A204.1 (cell line): Measurements from ENCODE around the gene PRSS8.
A peak's percentile ranks its signal among the peaks of the same experiment; 100 is the strongest.
"Not testable (repeated sequence)": the region's sequence is repeated elsewhere in the genome, so short reads cannot be mapped to it uniquely, and the experiment has no call there.

Source experiments
- FAIRE-seq: peaks from 2 replicates; lab custom pipeline; 2012; peaks lifted over from hg19 to GRCh38; lab: Jason Lieb, UNC

The PRSS8 gene

GRCh38 chr16:31105677-31106213, 29.8 kb downstream of the PRSS8 start:
- FAIRE-seq: no peak

GRCh38 chr16:31100876-31101641, 34.5 kb downstream of the PRSS8 start:
- FAIRE-seq: not testable (repeated sequence)

- FAIRE-seq: no peak
Observed at GRCh38 chr16:31099860-31100638, 35.5 kb downstream of the PRSS8 start.

GRCh38 chr16:31094424-31095120, 41.0 kb downstream of the PRSS8 start, which contains the start of gene VKORC1:
TSS of gene VKORC1 (minus strand) at chr16:31094797. CDS start at chr16:31094729, 68 bp downstream.
- FAIRE-seq: peak; percentile 95

GRCh38 chr16:31094088-31094423, 41.5 kb downstream of the PRSS8 start:
- FAIRE-seq: no peak

GRCh38 chr16:31093132-31093703, 42.3 kb downstream of the PRSS8 start:
- no peak for FAIRE-seq

- FAIRE-seq: no peak
Observed at GRCh38 chr16:31092330-31092729, 43.2 kb downstream of the PRSS8 start.

- FAIRE-seq: no peak
Observed at GRCh38 chr16:31090540-31090939, 45.0 kb downstream of the PRSS8 start.

- no peak for FAIRE-seq
Observed at GRCh38 chr16:31089199-31089598, 46.3 kb downstream of the PRSS8 start.

- FAIRE-seq: no peak
Observed at GRCh38 chr16:31088459-31089183, 46.9 kb downstream of the PRSS8 start, which contains the start of gene PRSS53. TSS of gene PRSS53 (minus strand) at chr16:31088943. CDS start at chr16:31088809, 134 bp downstream.

- no peak for FAIRE-seq
Observed at GRCh38 chr16:31087971-31088370, 47.6 kb downstream of the PRSS8 start.

GRCh38 chr16:31087481-31087880, 48.0 kb downstream of the PRSS8 start:
- FAIRE-seq: no peak

- FAIRE-seq: no peak
Observed at GRCh38 chr16:31086629-31086906, 49.0 kb downstream of the PRSS8 start.

GRCh38 chr16:31085873-31086628, 49.5 kb downstream of the PRSS8 start:
- no peak for FAIRE-seq

GRCh38 chr16:31085411-31085810, 50.1 kb downstream of the PRSS8 start:
- no peak for FAIRE-seq

GRCh38 chr16:31084584-31085302, 50.8 kb downstream of the PRSS8 start:
- no peak for FAIRE-seq

- no peak for FAIRE-seq
Observed at GRCh38 chr16:31083981-31084380, 51.5 kb downstream of the PRSS8 start.

GRCh38 chr16:31083556-31083955, 52.0 kb downstream of the PRSS8 start:
- FAIRE-seq: no peak

- no peak for FAIRE-seq
Observed at GRCh38 chr16:31083081-31083480, 52.4 kb downstream of the PRSS8 start.

- FAIRE-seq: no peak
Observed at GRCh38 chr16:31082368-31083045, 53.0 kb downstream of the PRSS8 start.
